Stimulated activated memory B cell treated with anti-CD40 and anti-IgM and Interleukin-4, amounts not matched to agents 10 μg/mL and 1 μg/mL and 100 μg/mL, for 72 hours (primary cell): ENCODE measurements around the gene ATP9B.
A peak's percentile ranks its signal among the peaks of the same experiment; 100 is the strongest.

Experiments
- ATAC-seq: fragments of 150-1000 bp; cut with Tn5 transposase; 2 replicates; pipeline ENCODE4 v1.10.0; 2021
- H3K27ac Mint-ChIP-seq: one replicate; pipeline ENCODE4 v1.8.0; 2022; ENCODE audit warnings: mild to moderate bottlenecking, mixed read lengths
- H3K27me3 Mint-ChIP-seq: one replicate; pipeline ENCODE4 v1.8.0; 2022; ENCODE audit warnings: mixed read lengths
- H3K36me3 Mint-ChIP-seq: one replicate; pipeline ENCODE4 v1.8.0; 2022; ENCODE audit warnings: mixed read lengths
- H3K4me1 Mint-ChIP-seq: one replicate; pipeline ENCODE4 v1.8.0; 2022; ENCODE audit warnings: mixed read lengths
- H3K4me3 Mint-ChIP-seq: one replicate; pipeline ENCODE4 v1.8.0; 2022; ENCODE audit warnings: mild to moderate bottlenecking, moderate library complexity, mixed read lengths
- H3K9me3 Mint-ChIP-seq: one replicate; pipeline ENCODE4 v1.8.0; 2022; ENCODE audit warnings: mixed read lengths

Gene ATP9B

GRCh38 chr18:79423211-79424007 is 354.2 kb downstream of the ATP9B start:
- H3K27ac Mint-ChIP-seq: peak overlapping the region; percentile 67
- no peak overlapping the region for H3K4me3 Mint-ChIP-seq
- H3K4me1 Mint-ChIP-seq: peaks cover 63% of the 10 kb centered on the region
- no peaks in the 10 kb centered on the region for H3K9me3 Mint-ChIP-seq
- ATAC-seq: no peak
- H3K36me3 Mint-ChIP-seq: peaks cover 52% of the 10 kb centered on the region
- H3K27me3 Mint-ChIP-seq: no peaks in the 10 kb centered on the region

GRCh38 chr18:79424008-79424565 is 354.9 kb downstream of the ATP9B start:
- ATAC-seq: no peak
- Mint-ChIP-seq H3K4me1 (peaks cover 64% of the 10 kb centered on the region), H3K27ac (peak overlapping the region; percentile 67), H3K27me3 (no peaks in the 10 kb centered on the region), H3K36me3 (peaks cover 52% of the 10 kb centered on the region), H3K4me3 (no peak overlapping the region), H3K9me3 (no peaks in the 10 kb centered on the region)

- Mint-ChIP-seq H3K4me3 (no peak overlapping the region), H3K9me3 (no peaks in the 10 kb centered on the region), H3K27me3 (no peaks in the 10 kb centered on the region), H3K27ac (peak overlapping the region; percentile 67), H3K4me1 (peaks cover 67% of the 10 kb centered on the region), H3K36me3 (peaks cover 53% of the 10 kb centered on the region)
- ATAC-seq: no peak
Measured at GRCh38 chr18:79424880-79425568, 355.8 kb downstream of the ATP9B start.

- Mint-ChIP-seq H3K36me3 (peaks cover 48% of the 10 kb centered on the region), H3K9me3 (no peaks in the 10 kb centered on the region), H3K4me3 (no peak overlapping the region), H3K27ac (peak overlapping the region; percentile 67), H3K27me3 (no peaks in the 10 kb centered on the region), H3K4me1 (peaks cover 66% of the 10 kb centered on the region)
- ATAC-seq: no peak
Measured at GRCh38 chr18:79425569-79425886, 356.3 kb downstream of the ATP9B start.

- Mint-ChIP-seq H3K36me3 (peaks cover 52% of the 10 kb centered on the region), H3K4me1 (peaks cover 66% of the 10 kb centered on the region), H3K27ac (no peak overlapping the region), H3K27me3 (no peaks in the 10 kb centered on the region), H3K4me3 (no peak overlapping the region), H3K9me3 (no peaks in the 10 kb centered on the region)
- no peak for ATAC-seq
Measured at GRCh38 chr18:79426376-79427300, 357.4 kb downstream of the ATP9B start.

- H3K36me3 Mint-ChIP-seq: peaks cover 52% of the 10 kb centered on the region
Measured at GRCh38 chr18:79427368-79428225, 358.4 kb downstream of the ATP9B start.

More at GRCh38 chr18:79427368-79428225, 358.4 kb downstream of the ATP9B start:
- H3K4me1 Mint-ChIP-seq: peaks cover 67% of the 10 kb centered on the region
- H3K9me3 Mint-ChIP-seq: no peaks in the 10 kb centered on the region
- no peak overlapping the region for H3K4me3 Mint-ChIP-seq
- H3K27me3 Mint-ChIP-seq: no peaks in the 10 kb centered on the region
- no peak overlapping the region for H3K27ac Mint-ChIP-seq
- ATAC-seq: no peak
